GM23338 (cell line): ENCODE data around the gene PCDHB15. TPM values are rescaled to one million over a fixed set of nuclear protein-coding genes. Genes with fewer than 3 reads are reported as not detected.

Source experiments
- ATAC-seq: fragments of 200-7000 bp; cut with Tn5 transposase; 3 replicates; pipeline ENCODE4 v1.9.1; 2020
- DNase-seq: peaks from one replicate; pipeline ENCODE4 v3.0.0-alpha.2; 2015; ENCODE audit warnings: low spot score
- H2AFZ ChIP-seq: fragments of 200-600 bp; sonication (generic); 2 replicates; pipeline ENCODE4 v1.8.0; 2016; ENCODE audit warnings: antibody characterized with exemption, mild to moderate bottlenecking, moderate library complexity
- H3F3A ChIP-seq: fragments of 200-600 bp; sonication (generic); replicated peaks from 2 replicates; pipeline ENCODE4 v1.8.0; 2017; ENCODE audit warnings: antibody characterized with exemption, mixed run types, low read depth
- H3K27ac ChIP-seq: fragments of 200-600 bp; sonication (generic); 2 replicates; pipeline ENCODE4 v1.6.1; 2016; ENCODE audit warnings: low read depth
- H3K27me3 ChIP-seq: fragments of 200-600 bp; sonication (generic); 2 replicates; pipeline ENCODE4 v1.8.0; 2016; ENCODE audit warnings: mild to moderate bottlenecking, mixed run types, moderate library complexity; ENCODE audit not compliant: insufficient read depth
- H3K36me3 ChIP-seq: fragments of 200-600 bp; sonication (generic); 2 replicates; pipeline ENCODE4 v1.8.0; 2016; ENCODE audit warnings: mild to moderate bottlenecking; ENCODE audit not compliant: insufficient read depth
- H3K4me1 ChIP-seq: fragments of 200-600 bp; sonication (generic); 2 replicates; pipeline ENCODE4 v1.8.0; 2016; ENCODE audit warnings: mild to moderate bottlenecking, moderate library complexity; ENCODE audit not compliant: insufficient read depth
- H3K4me2 ChIP-seq: fragments of 200-600 bp; sonication (generic); 2 replicates; pipeline ENCODE4 v1.7.1; 2017; ENCODE audit warnings: mixed run types
- H3K4me3 ChIP-seq: fragments of 200-600 bp; sonication (generic); 2 replicates; pipeline ENCODE4 v1.6.1; 2016; ENCODE audit warnings: mixed run types
- H3K79me2 ChIP-seq: fragments of 200-600 bp; sonication (generic); replicated peaks from 2 replicates; pipeline ENCODE4 v1.8.0; 2017; ENCODE audit warnings: mild to moderate bottlenecking; ENCODE audit not compliant: insufficient read depth
- H3K9me2 ChIP-seq: fragments of 200-600 bp; sonication (generic); 2 replicates; pipeline ENCODE4 v1.8.0; 2017; ENCODE audit not compliant: insufficient read depth
- H4K20me1 ChIP-seq: fragments of 200-600 bp; sonication (generic); replicated peaks from 2 replicates; pipeline ENCODE4 v1.8.0; 2017; ENCODE audit warnings: mild to moderate bottlenecking; ENCODE audit not compliant: insufficient read depth
- H3K27ac Mint-ChIP-seq: 2 replicates; pipeline ENCODE4 v1.8.0; 2020; ENCODE audit warnings: inconsistent platforms, mild to moderate bottlenecking, moderate library complexity, mixed read lengths
- H3K27me3 Mint-ChIP-seq: 3 replicates; pipeline ENCODE4 v1.8.0; 2022; ENCODE audit warnings: low read depth, mild to moderate bottlenecking, moderate library complexity, mixed read lengths, inconsistent platforms; ENCODE audit not compliant: insufficient read depth, poor library complexity
- H3K36me3 Mint-ChIP-seq: 3 replicates; pipeline ENCODE4 v1.8.0; 2021; ENCODE audit warnings: low read depth, mild to moderate bottlenecking, inconsistent platforms, moderate library complexity, mixed read lengths
- H3K4me1 Mint-ChIP-seq: 3 replicates; pipeline ENCODE4 v1.8.0; 2020; ENCODE audit warnings: mild to moderate bottlenecking, inconsistent platforms, mixed read lengths
- H3K4me3 Mint-ChIP-seq: 3 replicates; pipeline ENCODE4 v1.8.0; 2021; ENCODE audit warnings: moderate library complexity, mild to moderate bottlenecking, inconsistent platforms, mixed read lengths
- H3K9me3 Mint-ChIP-seq: 3 replicates; pipeline ENCODE4 v1.8.0; 2020; ENCODE audit warnings: moderate library complexity, mild to moderate bottlenecking, inconsistent platforms, mixed read lengths
- EZH2phosphoT487 ChIP-seq: fragments of 200-600 bp; sonication (generic); IDR thresholded peaks from one replicate; pipeline ENCODE4 v1.8.1; 2018; ENCODE audit warnings: antibody characterized with exemption; ENCODE audit not compliant: unreplicated experiment
- NANOG ChIP-seq: IDR thresholded peaks from 2 replicates; pipeline ENCODE4 v1.6.1; 2016; ENCODE audit warnings: antibody characterized with exemption, borderline replicate concordance
- STAT1 ChIP-seq: IDR thresholded peaks from one replicate; pipeline ENCODE4 v1.6.1; 2016; ENCODE audit warnings: antibody characterized with exemption; ENCODE audit not compliant: unreplicated experiment
- ZNF331 ChIP-seq: fragments of 250-450 bp; sonication (Bioruptor Pico); IDR thresholded peaks from 2 replicates; pipeline ENCODE4 v1.5.0; 2020; ENCODE audit warnings: low read depth, mild to moderate bottlenecking, moderate library complexity
- polyA plus RNA-seq: library from polyadenylated mRNA; unstranded; fragments of >200 nt; fragmentation: Nextera tagmentation; extraction: Ambion mirVana; gene quantifications from 2 replicates; pipeline ENCODE4 v1.2.1, GENCODE V29; 2016
- total RNA-seq: library from RNA; depleted of rRNA; stranded (reverse); fragments of >200 nt; shearing (Covaris generic); gene quantifications from 2 replicates; pipeline ENCODE4 v1.2.3, GENCODE V29; 2014; rRNA removed
- TF ChIP-seq, protein P1 (sequence below): IDR thresholded peaks from 2 replicates; pipeline ENCODE4 v1.6.1; 2016; ENCODE audit warnings: antibody characterized with exemption

PCDHB15 gene
- total and polyA plus RNA-seq, 2 experiments from 2014 or later: 4.9 to 12.1 TPM

- ATAC-seq (no peak), DNase-seq (no peak)
- Mint-ChIP-seq H3K4me1 (no peaks in the 10 kb centered on the region), H3K27ac (no peak overlapping the region), H3K36me3 (peaks cover 6% of the 10 kb centered on the region; the same call in 2 of the 3 replicates), H3K27me3 (peaks cover 2% of the 10 kb centered on the region), H3K9me3 (peaks cover 26% of the 10 kb centered on the region), H3K4me3 (no peak overlapping the region)
- Histone ChIP-seq H3K4me3 (no peak overlapping the region), H3K4me2 (no peak overlapping the region), H2AFZ (no peak overlapping the region), H3K27ac (no peak overlapping the region), H3F3A (no peaks in the 10 kb centered on the region), H3K9me2 (no peaks in the 10 kb centered on the region), H3K27me3 (no peaks in the 10 kb centered on the region), H3K36me3 (no peaks in the 10 kb centered on the region), H3K79me2 (no peaks in the 10 kb centered on the region), H3K4me1 (no peaks in the 10 kb centered on the region), H4K20me1 (no peaks in the 10 kb centered on the region)
- no peak for TF ChIP-seq EZH2phosphoT487
- no peak for TF ChIP-seq STAT1
- TF ChIP-seq, protein P1, sequence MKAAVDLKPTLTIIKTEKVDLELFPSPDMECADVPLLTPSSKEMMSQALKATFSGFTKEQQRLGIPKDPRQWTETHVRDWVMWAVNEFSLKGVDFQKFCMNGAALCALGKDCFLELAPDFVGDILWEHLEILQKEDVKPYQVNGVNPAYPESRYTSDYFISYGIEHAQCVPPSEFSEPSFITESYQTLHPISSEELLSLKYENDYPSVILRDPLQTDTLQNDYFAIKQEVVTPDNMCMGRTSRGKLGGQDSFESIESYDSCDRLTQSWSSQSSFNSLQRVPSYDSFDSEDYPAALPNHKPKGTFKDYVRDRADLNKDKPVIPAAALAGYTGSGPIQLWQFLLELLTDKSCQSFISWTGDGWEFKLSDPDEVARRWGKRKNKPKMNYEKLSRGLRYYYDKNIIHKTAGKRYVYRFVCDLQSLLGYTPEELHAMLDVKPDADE: no peak
- no peak for TF ChIP-seq ZNF331 (CRISPR knock-in tag)
- no peak for TF ChIP-seq NANOG
Measured at GRCh38 chr5:141298376-141298775, 53.2 kb downstream of the PCDHB15 start.

Other genes starting within 250 kb of the PCDHB15 start
Only the 30 nearest of the 39 such genes appear.
- 28.6 and 34.2 TPM in 2 replicates for gene PCDHB2, start 150.8 kb upstream of the PCDHB15 start, total RNA-seq
- 7.1 and 9.3 TPM in 2 replicates for gene PCDHB2, start 150.8 kb upstream of the PCDHB15 start, polyA plus RNA-seq
- 15.3 and 19.4 TPM in 2 replicates for gene PCDHB3, start 144.9 kb upstream of the PCDHB15 start, total RNA-seq
- 4.7 and 5.2 TPM in 2 replicates for gene PCDHB3, start 144.9 kb upstream of the PCDHB15 start, polyA plus RNA-seq
- 1.7 and 2.7 TPM in 2 replicates for gene PCDHB4, start 123.6 kb upstream of the PCDHB15 start, total RNA-seq
- 0.87 and 1.3 TPM in 2 replicates for gene PCDHB4, start 123.6 kb upstream of the PCDHB15 start, polyA plus RNA-seq
- gene PCDHB5, start 110.2 kb upstream of the PCDHB15 start, total RNA-seq: 37.7 and 49.7 TPM in 2 replicates
- 18.7 and 20.0 TPM in 2 replicates for gene PCDHB5, start 110.2 kb upstream of the PCDHB15 start, polyA plus RNA-seq
- gene PCDHB6, start 95.3 kb upstream of the PCDHB15 start, total RNA-seq: 0.23 and 0.52 TPM in 2 replicates
- gene PCDHB6, start 95.3 kb upstream of the PCDHB15 start, polyA plus RNA-seq: 0.11 and 0.17 TPM in 2 replicates
- gene PCDHB7, start 72.8 kb upstream of the PCDHB15 start, total RNA-seq: 0.39 and 1.0 TPM in 2 replicates
- gene PCDHB7, start 72.8 kb upstream of the PCDHB15 start, polyA plus RNA-seq: 0.33 and 0.48 TPM in 2 replicates
- gene PCDHB8, start 67.6 kb upstream of the PCDHB15 start, total RNA-seq: 2.6 and 2.7 TPM in 2 replicates
- 0.45 and 0.84 TPM in 2 replicates for gene PCDHB8, start 67.6 kb upstream of the PCDHB15 start, polyA plus RNA-seq
- 2.2 and 2.4 TPM in 2 replicates for gene PCDHB16, start 63.0 kb upstream of the PCDHB15 start, total RNA-seq
- gene PCDHB16, start 63.0 kb upstream of the PCDHB15 start, polyA plus RNA-seq: 0.73 and 0.92 TPM in 2 replicates
- 0.63 and 0.78 TPM in 2 replicates for gene PCDHB9, start 58.2 kb upstream of the PCDHB15 start, total RNA-seq
- 0.27 and 0.45 TPM in 2 replicates for gene PCDHB9, start 58.2 kb upstream of the PCDHB15 start, polyA plus RNA-seq
- gene PCDHB10, start 53.0 kb upstream of the PCDHB15 start, total RNA-seq: 0.89 and 2.7 TPM in 2 replicates
- 1.6 and 1.7 TPM in 2 replicates for gene PCDHB10, start 53.0 kb upstream of the PCDHB15 start, polyA plus RNA-seq
- 0.47 and 1.3 TPM in 2 replicates for gene PCDHB11, start 45.8 kb upstream of the PCDHB15 start, total RNA-seq
- gene PCDHB11, start 45.8 kb upstream of the PCDHB15 start, polyA plus RNA-seq: 0.19 and 0.33 TPM in 2 replicates
- 3.7 and 4.3 TPM in 2 replicates for gene PCDHB12, start 36.7 kb upstream of the PCDHB15 start, total RNA-seq
- 0.80 and 1.3 TPM in 2 replicates for gene PCDHB12, start 36.7 kb upstream of the PCDHB15 start, polyA plus RNA-seq
- 2.4 and 3.5 TPM in 2 replicates for gene PCDHB13, start 31.5 kb upstream of the PCDHB15 start, total RNA-seq
- gene PCDHB13, start 31.5 kb upstream of the PCDHB15 start, polyA plus RNA-seq: 0.87 and 1.1 TPM in 2 replicates
- 3.2 and 4.1 TPM in 2 replicates for gene PCDHB14, start 22.1 kb upstream of the PCDHB15 start, total RNA-seq
- 0.71 and 0.83 TPM in 2 replicates for gene PCDHB14, start 22.1 kb upstream of the PCDHB15 start, polyA plus RNA-seq
- gene SLC25A2, start 58.7 kb downstream of the PCDHB15 start, total RNA-seq: not detected in 2 replicates
- gene SLC25A2, start 58.7 kb downstream of the PCDHB15 start, polyA plus RNA-seq: not detected in 2 replicates
- 92.0 and 107 TPM in 2 replicates for gene TAF7, start 75.4 kb downstream of the PCDHB15 start, total RNA-seq
- gene TAF7, start 75.4 kb downstream of the PCDHB15 start, polyA plus RNA-seq: 187 and 217 TPM in 2 replicates
- 1.7 and 2.2 TPM in 2 replicates for gene PCDHGA1, start 85.1 kb downstream of the PCDHB15 start, total RNA-seq
- 0.07 and 0.39 TPM in 2 replicates for gene PCDHGA1, start 85.1 kb downstream of the PCDHB15 start, polyA plus RNA-seq
- gene PCDHGA2, start 93.4 kb downstream of the PCDHB15 start, total RNA-seq: 0.82 and 1.0 TPM in 2 replicates
- 0.17 and 0.45 TPM in 2 replicates for gene PCDHGA2, start 93.4 kb downstream of the PCDHB15 start, polyA plus RNA-seq
- gene PCDHGA3, start 98.4 kb downstream of the PCDHB15 start, total RNA-seq: 0.90 and 1.2 TPM in 2 replicates
- 0.28 and 0.63 TPM in 2 replicates for gene PCDHGA3, start 98.4 kb downstream of the PCDHB15 start, polyA plus RNA-seq
- 8.9 and 9.1 TPM in 2 replicates for gene PCDHGB1, start 104.7 kb downstream of the PCDHB15 start, total RNA-seq
- gene PCDHGB1, start 104.7 kb downstream of the PCDHB15 start, polyA plus RNA-seq: 0.52 and 0.74 TPM in 2 replicates
- gene PCDHGA4, start 109.6 kb downstream of the PCDHB15 start, total RNA-seq: 4.2 and 7.2 TPM in 2 replicates
- 0.33 and 0.99 TPM in 2 replicates for gene PCDHGA4, start 109.6 kb downstream of the PCDHB15 start, polyA plus RNA-seq
- 5.0 and 5.8 TPM in 2 replicates for gene PCDHGB2, start 114.6 kb downstream of the PCDHB15 start, total RNA-seq
- gene PCDHGB2, start 114.6 kb downstream of the PCDHB15 start, polyA plus RNA-seq: 0.87 and 1.2 TPM in 2 replicates
- gene PCDHGA5, start 118.8 kb downstream of the PCDHB15 start, total RNA-seq: 2.9 and 3.1 TPM in 2 replicates
- 0.49 and 0.55 TPM in 2 replicates for gene PCDHGA5, start 118.8 kb downstream of the PCDHB15 start, polyA plus RNA-seq
- gene PCDHGB3, start 124.8 kb downstream of the PCDHB15 start, total RNA-seq: 4.8 and 5.8 TPM in 2 replicates
- 0.24 and 0.26 TPM in 2 replicates for gene PCDHGB3, start 124.8 kb downstream of the PCDHB15 start, polyA plus RNA-seq
- gene PCDHGA6, start 128.5 kb downstream of the PCDHB15 start, total RNA-seq: 4.5 and 4.8 TPM in 2 replicates
- gene PCDHGA6, start 128.5 kb downstream of the PCDHB15 start, polyA plus RNA-seq: 0.99 and 1.2 TPM in 2 replicates
- 2.9 and 4.4 TPM in 2 replicates for gene PCDHGA7, start 137.3 kb downstream of the PCDHB15 start, total RNA-seq
- 0.44 and 0.50 TPM in 2 replicates for gene PCDHGA7, start 137.3 kb downstream of the PCDHB15 start, polyA plus RNA-seq
- gene PCDHGB4, start 142.3 kb downstream of the PCDHB15 start, total RNA-seq: 13.0 and 16.6 TPM in 2 replicates
- 3.0 and 3.5 TPM in 2 replicates for gene PCDHGB4, start 142.3 kb downstream of the PCDHB15 start, polyA plus RNA-seq
- gene PCDHGA8, start 147.2 kb downstream of the PCDHB15 start, total RNA-seq: 4.6 and 5.3 TPM in 2 replicates
- gene PCDHGA8, start 147.2 kb downstream of the PCDHB15 start, polyA plus RNA-seq: 0.70 and 1.1 TPM in 2 replicates
- 15.7 and 18.5 TPM in 2 replicates for gene PCDHGB5, start 152.6 kb downstream of the PCDHB15 start, total RNA-seq
- 1.7 and 2.5 TPM in 2 replicates for gene PCDHGB5, start 152.6 kb downstream of the PCDHB15 start, polyA plus RNA-seq
- gene PCDHGA9, start 157.4 kb downstream of the PCDHB15 start, total RNA-seq: 5.5 and 7.8 TPM in 2 replicates
- 0.50 and 0.54 TPM in 2 replicates for gene PCDHGA9, start 157.4 kb downstream of the PCDHB15 start, polyA plus RNA-seq